HepG2 (cell line): Measurements from ENCODE around the gene PALMD.

Experiments used
- ELF1 ChIP-seq: sonication (generic); formaldehyde crosslinking; IDR thresholded peaks from 2 replicates; pipeline ENCODE4 v1.4.0; 2020; ENCODE audit warnings: missing genetic modification reagents
- FOXJ3 ChIP-seq: sonication (generic); formaldehyde crosslinking; IDR thresholded peaks from 2 replicates; pipeline ENCODE4 v1.4.0; 2020; ENCODE audit warnings: missing genetic modification reagents, mild to moderate bottlenecking, borderline replicate concordance
- HDAC6 ChIP-seq: fragments of 200-600 bp; sonication (generic); IDR thresholded peaks from 2 replicates; pipeline ENCODE4 v1.7.0; 2017; ENCODE audit warnings: mild to moderate bottlenecking, antibody characterized with exemption, low read length, low read depth
- MAFK ChIP-seq, 2 experiments: IDR thresholded peaks in 1 of 2; conservative IDR thresholded peaks in 1 of 2; 2 replicates each; pipeline ENCODE4 v1.6.1; 2011; ENCODE audit warnings: improper control_type of control experiment in 2 of 2, low read length in 2 of 2
- MTF1 ChIP-seq: sonication (generic); formaldehyde crosslinking; IDR thresholded peaks from 2 replicates; pipeline ENCODE4 v1.5.0; 2020; ENCODE audit warnings: missing genetic modification reagents
- NFIC ChIP-seq: IDR thresholded peaks from 2 replicates; pipeline ENCODE4 v1.6.1; 2012; ENCODE audit warnings: mild to moderate bottlenecking, low read length, inconsistent platforms
- SP1 ChIP-seq, 2 experiments: fragments of 450-650 bp in 1 of 2; sonication (generic) in 1 of 2; formaldehyde crosslinking in 1 of 2; IDR thresholded peaks; 2 replicates each; pipeline versions ENCODE4 v1.4.0 to v1.6.1; 2016 to 2020; ENCODE audit warnings: missing genetic modification reagents in 1 of 2
- TEAD2 ChIP-seq: sonication (generic); formaldehyde crosslinking; IDR thresholded peaks from 2 replicates; pipeline ENCODE4 v1.9.0; 2021; ENCODE audit warnings: missing genetic modification reagents
- ZNF121 ChIP-seq: sonication (generic); formaldehyde crosslinking; IDR thresholded peaks from 2 replicates; pipeline ENCODE4 v1.5.0; 2020; ENCODE audit warnings: mild to moderate bottlenecking, missing genetic modification reagents
- ZNF792 ChIP-seq: IDR thresholded peaks from 2 replicates; pipeline ENCODE4 v1.6.1; 2016
- TF ChIP-seq, protein P1 (sequence below): sonication (generic); formaldehyde crosslinking; IDR thresholded peaks from 2 replicates; pipeline ENCODE4 v1.5.0; 2020; ENCODE audit warnings: mild to moderate bottlenecking, missing genetic modification reagents, moderate library complexity
- TF ChIP-seq, protein P2 (sequence below): sonication (generic); formaldehyde crosslinking; IDR thresholded peaks from 2 replicates; pipeline ENCODE4 v1.4.0; 2020; ENCODE audit warnings: missing genetic modification reagents
- TF ChIP-seq, protein P3 (sequence below): sonication (generic); formaldehyde crosslinking; IDR thresholded peaks from 2 replicates; pipeline ENCODE4 v1.5.0; 2020; ENCODE audit warnings: missing genetic modification reagents

DNA sequence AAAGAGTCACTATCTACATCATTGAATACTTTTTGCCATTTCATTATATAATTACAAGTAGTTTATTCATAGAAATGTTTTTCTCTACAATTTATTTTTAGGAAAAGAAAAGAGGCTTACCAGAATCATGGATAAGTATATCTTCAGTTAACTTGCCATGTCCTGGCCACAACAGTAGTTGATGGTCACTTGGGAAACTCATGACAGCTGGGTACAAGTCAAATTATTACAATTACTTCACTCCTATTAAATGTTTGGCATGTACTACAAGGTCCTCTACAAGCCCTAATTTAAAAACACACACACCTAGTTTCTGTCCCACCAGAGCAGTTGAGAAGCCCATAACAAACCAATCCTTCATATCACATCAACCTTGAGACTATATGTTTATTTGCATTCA is 29.4 kb downstream of the PALMD start:
- TF ChIP-seq FOXJ3 (CRISPR knock-in tag) (no peak), TEAD2 (no peak), ZNF121 (CRISPR knock-in tag) (no peak), ELF1 (CRISPR knock-in tag) (no peak), MAFK (conservative IDR thresholded peaks at IDR 0.05 in 1 of 2, IDR thresholded peaks at IDR 0.05 in 1 of 2; ENCODE audit: low read length in 2 of 2) (no peak), HDAC6 (no peak), ZNF792 (CRISPR knock-in tag) (no peak), SP1 (IDR thresholded peaks at IDR 0.05) (no peak), SP1 (CRISPR knock-in tag; IDR thresholded peaks at IDR 0.05) (no peak), NFIC (no peak), MTF1 (CRISPR knock-in tag) (no peak)
- TF ChIP-seq, protein P1, sequence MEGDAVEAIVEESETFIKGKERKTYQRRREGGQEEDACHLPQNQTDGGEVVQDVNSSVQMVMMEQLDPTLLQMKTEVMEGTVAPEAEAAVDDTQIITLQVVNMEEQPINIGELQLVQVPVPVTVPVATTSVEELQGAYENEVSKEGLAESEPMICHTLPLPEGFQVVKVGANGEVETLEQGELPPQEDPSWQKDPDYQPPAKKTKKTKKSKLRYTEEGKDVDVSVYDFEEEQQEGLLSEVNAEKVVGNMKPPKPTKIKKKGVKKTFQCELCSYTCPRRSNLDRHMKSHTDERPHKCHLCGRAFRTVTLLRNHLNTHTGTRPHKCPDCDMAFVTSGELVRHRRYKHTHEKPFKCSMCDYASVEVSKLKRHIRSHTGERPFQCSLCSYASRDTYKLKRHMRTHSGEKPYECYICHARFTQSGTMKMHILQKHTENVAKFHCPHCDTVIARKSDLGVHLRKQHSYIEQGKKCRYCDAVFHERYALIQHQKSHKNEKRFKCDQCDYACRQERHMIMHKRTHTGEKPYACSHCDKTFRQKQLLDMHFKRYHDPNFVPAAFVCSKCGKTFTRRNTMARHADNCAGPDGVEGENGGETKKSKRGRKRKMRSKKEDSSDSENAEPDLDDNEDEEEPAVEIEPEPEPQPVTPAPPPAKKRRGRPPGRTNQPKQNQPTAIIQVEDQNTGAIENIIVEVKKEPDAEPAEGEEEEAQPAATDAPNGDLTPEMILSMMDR (CRISPR knock-in tag) = no peak
- TF ChIP-seq, protein P2, sequence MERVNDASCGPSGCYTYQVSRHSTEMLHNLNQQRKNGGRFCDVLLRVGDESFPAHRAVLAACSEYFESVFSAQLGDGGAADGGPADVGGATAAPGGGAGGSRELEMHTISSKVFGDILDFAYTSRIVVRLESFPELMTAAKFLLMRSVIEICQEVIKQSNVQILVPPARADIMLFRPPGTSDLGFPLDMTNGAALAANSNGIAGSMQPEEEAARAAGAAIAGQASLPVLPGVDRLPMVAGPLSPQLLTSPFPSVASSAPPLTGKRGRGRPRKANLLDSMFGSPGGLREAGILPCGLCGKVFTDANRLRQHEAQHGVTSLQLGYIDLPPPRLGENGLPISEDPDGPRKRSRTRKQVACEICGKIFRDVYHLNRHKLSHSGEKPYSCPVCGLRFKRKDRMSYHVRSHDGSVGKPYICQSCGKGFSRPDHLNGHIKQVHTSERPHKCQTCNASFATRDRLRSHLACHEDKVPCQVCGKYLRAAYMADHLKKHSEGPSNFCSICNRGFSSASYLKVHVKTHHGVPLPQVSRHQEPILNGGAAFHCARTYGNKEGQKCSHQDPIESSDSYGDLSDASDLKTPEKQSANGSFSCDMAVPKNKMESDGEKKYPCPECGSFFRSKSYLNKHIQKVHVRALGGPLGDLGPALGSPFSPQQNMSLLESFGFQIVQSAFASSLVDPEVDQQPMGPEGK (CRISPR knock-in tag) = no peak
- TF ChIP-seq, protein P3, sequence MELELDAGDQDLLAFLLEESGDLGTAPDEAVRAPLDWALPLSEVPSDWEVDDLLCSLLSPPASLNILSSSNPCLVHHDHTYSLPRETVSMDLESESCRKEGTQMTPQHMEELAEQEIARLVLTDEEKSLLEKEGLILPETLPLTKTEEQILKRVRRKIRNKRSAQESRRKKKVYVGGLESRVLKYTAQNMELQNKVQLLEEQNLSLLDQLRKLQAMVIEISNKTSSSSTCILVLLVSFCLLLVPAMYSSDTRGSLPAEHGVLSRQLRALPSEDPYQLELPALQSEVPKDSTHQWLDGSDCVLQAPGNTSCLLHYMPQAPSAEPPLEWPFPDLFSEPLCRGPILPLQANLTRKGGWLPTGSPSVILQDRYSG (CRISPR knock-in tag) = no peak
